ENCODE data around the gene SNAPIN. TPM values are rescaled to one million over a fixed set of nuclear protein-coding genes. Genes with fewer than 3 reads are reported as not detected.

The SNAPIN gene
- total RNA-seq, 1 experiment from 2014 or later: 29.0 TPM

DNA sequence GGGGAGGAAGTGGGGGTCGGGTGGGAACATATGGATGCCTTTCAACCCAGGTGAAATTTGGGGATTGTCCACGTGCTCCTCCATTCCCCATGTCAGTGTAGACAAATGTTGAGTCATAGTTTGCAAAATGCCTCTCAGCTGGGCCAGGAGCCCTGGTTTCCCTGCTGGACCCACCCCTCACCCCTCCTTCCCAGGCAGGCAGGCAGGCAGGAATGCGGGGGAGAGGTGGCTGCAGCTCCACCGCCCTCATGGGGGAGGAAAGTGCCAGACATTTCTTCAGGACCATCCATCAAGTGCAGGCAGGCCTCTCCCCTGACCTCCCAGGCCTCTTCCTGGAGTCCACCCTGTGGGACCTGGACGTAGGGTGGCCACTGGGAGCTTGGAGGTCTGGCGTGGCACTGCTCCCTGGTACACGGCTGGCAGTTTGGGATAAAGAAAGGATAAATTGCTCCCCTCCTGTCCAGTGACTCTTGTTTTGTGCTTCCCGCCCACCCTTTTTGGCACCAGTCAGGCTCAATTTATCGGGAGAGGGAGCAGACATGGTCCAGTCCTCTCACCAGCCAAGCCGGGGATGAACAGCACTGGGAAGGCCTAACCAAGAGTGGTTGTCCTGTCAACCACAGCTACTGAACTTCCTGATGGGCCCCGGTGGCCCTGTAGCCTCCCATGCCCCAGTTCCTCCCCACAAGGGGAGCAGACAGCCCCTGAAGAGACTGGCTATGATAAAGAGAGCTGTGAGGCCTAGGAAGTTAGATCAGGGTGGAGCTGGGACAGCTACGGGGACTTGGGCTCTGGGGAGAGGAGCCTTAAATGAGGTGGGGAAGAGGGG lies 38.9 kb downstream of the SNAPIN start:
- no peak overlapping the region for H2BK5ac ChIP-seq (ENCODE audit: insufficient read length, low read length)
- no peak overlapping the region for H2BK12ac ChIP-seq (ENCODE audit: insufficient read length, low read depth, low read length)
- H3K4ac ChIP-seq (ENCODE audit: low read depth, low read length): no peak overlapping the region
- H2AK5ac ChIP-seq (ENCODE audit: insufficient read length, low read length): no peak overlapping the region
- H2BK15ac ChIP-seq (ENCODE audit: low read depth, low read length): no peak overlapping the region
- no peaks in the 10 kb centered on the region for H3K9me3 ChIP-seq (ENCODE audit: control insufficient read depth, low read depth, low read length)
- H4K5ac ChIP-seq (ENCODE audit: insufficient read length, low read depth, low read length): no peak overlapping the region
- no peak overlapping the region for H2AFZ ChIP-seq (ENCODE audit: low read length)
- no CpG with 5 or more reads among the region's 12 CpGs for WGBS (ENCODE audit: extremely low coverage, insufficient read length, low lambda C conversion rate)
- peaks cover 12% of the 10 kb centered on the region; the same call in 1 of the 2 replicates for H3K4me1 ChIP-seq (ENCODE audit: insufficient read depth, low read length)
- H3K27me3 ChIP-seq (ENCODE audit: insufficient read depth, low read length): no peaks in the 10 kb centered on the region
- no peak overlapping the region for H3K27ac ChIP-seq (ENCODE audit: insufficient read length, low read depth, low read length)
- no peak overlapping the region for H4K8ac ChIP-seq (replicated peaks; ENCODE audit: insufficient read length, low read depth, low read length)
- H3K36me3 Mint-ChIP-seq (ENCODE audit: insufficient read depth in 1 of 3, low read depth in 3 of 3): peaks cover 0 to 2% (median 0%) of the 10 kb centered on the region in 3 experiments; a peak in 1 of 7 replicates
- no peak overlapping the region for H3K9ac ChIP-seq (ENCODE audit: extremely low read depth, insufficient read length, low read length)
- peak; percentile 75 for DNase-seq
- no peaks in the 10 kb centered on the region for H3K79me1 ChIP-seq (ENCODE audit: insufficient read depth, low read depth, low read length, poor library complexity, severe bottlenecking)
- H2BK120ac ChIP-seq (ENCODE audit: low read depth, low read length, poor library complexity, severe bottlenecking): no peak overlapping the region
- peak overlapping the region; percentile 70; the same call in 1 of the 2 replicates for H3K14ac ChIP-seq (ENCODE audit: insufficient read depth, low read length)
- H4K20me1 ChIP-seq (ENCODE audit: control insufficient read depth, insufficient read depth, insufficient read length): no peaks in the 10 kb centered on the region
- peak overlapping the region; percentile 88 to 95 (median 90) for H3K27ac Mint-ChIP-seq
- H3K27me3 Mint-ChIP-seq (ENCODE audit: low read depth): no peaks in the 10 kb centered on the region
- H3K4me2 ChIP-seq (ENCODE audit: insufficient read depth, insufficient read length, low read length): peak overlapping the region; percentile 8
- no peak overlapping the region for H3T11ph ChIP-seq (ENCODE audit: low read length)
- no peaks in the 10 kb centered on the region for H3K79me2 ChIP-seq (ENCODE audit: insufficient read depth, low read length)
- peak overlapping the region; percentile 44 for H3K18ac ChIP-seq (ENCODE audit: insufficient read length, low read depth, low read length)
- H3K4me3 Mint-ChIP-seq: peak overlapping the region in 1 of 2 experiments; percentile 51; a peak in 2 of 5 replicates
- H3K23ac ChIP-seq (ENCODE audit: insufficient read length, low read depth, low read length): no peak overlapping the region
- H4K91ac ChIP-seq (ENCODE audit: insufficient read length, low read depth, low read length): no peak overlapping the region
- no peak overlapping the region for H3K56ac ChIP-seq (ENCODE audit: insufficient read length, low read depth, low read length)
- no peaks in the 10 kb centered on the region for H3K23me2 ChIP-seq (ENCODE audit: insufficient read length, low read depth, low read length, poor library complexity, severe bottlenecking)
- H3K9me3 Mint-ChIP-seq: no peaks in the 10 kb centered on the region
- peaks cover 22 to 23% of the 10 kb centered on the region in 2 experiments for H3K4me1 Mint-ChIP-seq
- TF ChIP-seq, protein P1, sequence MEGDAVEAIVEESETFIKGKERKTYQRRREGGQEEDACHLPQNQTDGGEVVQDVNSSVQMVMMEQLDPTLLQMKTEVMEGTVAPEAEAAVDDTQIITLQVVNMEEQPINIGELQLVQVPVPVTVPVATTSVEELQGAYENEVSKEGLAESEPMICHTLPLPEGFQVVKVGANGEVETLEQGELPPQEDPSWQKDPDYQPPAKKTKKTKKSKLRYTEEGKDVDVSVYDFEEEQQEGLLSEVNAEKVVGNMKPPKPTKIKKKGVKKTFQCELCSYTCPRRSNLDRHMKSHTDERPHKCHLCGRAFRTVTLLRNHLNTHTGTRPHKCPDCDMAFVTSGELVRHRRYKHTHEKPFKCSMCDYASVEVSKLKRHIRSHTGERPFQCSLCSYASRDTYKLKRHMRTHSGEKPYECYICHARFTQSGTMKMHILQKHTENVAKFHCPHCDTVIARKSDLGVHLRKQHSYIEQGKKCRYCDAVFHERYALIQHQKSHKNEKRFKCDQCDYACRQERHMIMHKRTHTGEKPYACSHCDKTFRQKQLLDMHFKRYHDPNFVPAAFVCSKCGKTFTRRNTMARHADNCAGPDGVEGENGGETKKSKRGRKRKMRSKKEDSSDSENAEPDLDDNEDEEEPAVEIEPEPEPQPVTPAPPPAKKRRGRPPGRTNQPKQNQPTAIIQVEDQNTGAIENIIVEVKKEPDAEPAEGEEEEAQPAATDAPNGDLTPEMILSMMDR (conservative IDR thresholded peaks at IDR 0.05): no peak
- no peak overlapping the region for H2BK20ac ChIP-seq (ENCODE audit: low read depth, low read length, poor library complexity, severe bottlenecking)

Measured in H9 (cell line).